Measurements from ENCODE around the gene MYO7B. TPM values are rescaled to one million over a fixed set of nuclear protein-coding genes. Genes with fewer than 3 reads are reported as not detected.

The MYO7B gene
- total and polyA plus RNA-seq, 9 of the 15 experiments (the other 6 are each of a cell fraction or from before 2014, with no cell fraction given) = 0.08 TPM; not detected in 8

GRCh38 chr2:127581516-127582490, 46.3 kb downstream of the MYO7B start:
- no peak for ATAC-seq
- Histone ChIP-seq H3K79me2 (ENCODE audit: control insufficient read depth, insufficient read depth, low read length) (no peaks in the 10 kb centered on the region), H3K4me2 (ENCODE audit: insufficient read depth, low read length) (no peak overlapping the region), H3K4me3 (no peak overlapping the region), H3K27me3 (ENCODE audit: control insufficient read depth in 2 of 2, insufficient read depth in 2 of 2, low read length in 2 of 2) (peaks cover 49 to 79% of the 10 kb centered on the region in 2 experiments), H4K20me1 (replicated peaks; ENCODE audit: control insufficient read depth, insufficient read depth, low read length) (peaks cover 3% of the 10 kb centered on the region), H3K9me1 (ENCODE audit: control insufficient read depth, insufficient read depth, low read length) (peaks cover 5% of the 10 kb centered on the region), H3K36me3 (ENCODE audit: control insufficient read depth, insufficient read depth, low read length) (no peaks in the 10 kb centered on the region), H3K9me3 (replicated peaks; ENCODE audit: control insufficient read depth, insufficient read depth, low read depth, low read length) (no peaks in the 10 kb centered on the region), H3K4me1 (replicated peaks in 1 of 2; ENCODE audit: control insufficient read depth in 2 of 2, insufficient read depth in 2 of 2, low read length in 2 of 2) (peaks cover 0 to 4% of the 10 kb centered on the region in 2 experiments; a peak in 1 of 5 replicates), H3K27ac (ENCODE audit: extremely low read depth, low read depth, low read length) (no peak overlapping the region), H2AFZ (ENCODE audit: low read depth, low read length) (no peak overlapping the region), H3K9ac (ENCODE audit: insufficient read depth in 1 of 2, low read depth in 2 of 2, low read length in 2 of 2) (no peak overlapping the region)
- no peak for FAIRE-seq
- DNase-seq (ENCODE audit: extremely low read depth in 1 of 4, low spot score in 3 of 4) = no peak
- TF ChIP-seq CLOCK (CRISPR knock-in tag; IDR thresholded peaks at IDR 0.05; ENCODE audit: borderline replicate concordance) = no peak
- TF ChIP-seq GTF2A2 (tag; IDR thresholded peaks at IDR 0.05) = no peak
- no peak for TF ChIP-seq THRAP3 (IDR thresholded peaks at IDR 0.05; ENCODE audit: borderline replicate concordance)
- no peak for TF ChIP-seq ZHX1 (conservative IDR thresholded peaks at IDR 0.05; ENCODE audit: low read length)
- no peak for TF ChIP-seq ZSCAN29 (IDR thresholded peaks at IDR 0.05)
- TF ChIP-seq ETV6 (IDR thresholded peaks at IDR 0.05; ENCODE audit: borderline replicate concordance in 1 of 2, low read depth in 2 of 2, low read length in 1 of 2) = no peak
- no peak for TF ChIP-seq ETV6 (CRISPR knock-in tag; IDR thresholded peaks at IDR 0.05; ENCODE audit: borderline replicate concordance)
- TF ChIP-seq PCBP2 (IDR thresholded peaks at IDR 0.05; ENCODE audit: low read depth, low read length, poor library complexity, severe bottlenecking) = no peak
- no peak for TF ChIP-seq ELF4 (CRISPR knock-in tag; IDR thresholded peaks at IDR 0.05)
- TF ChIP-seq TCF7L2 (IDR thresholded peaks at IDR 0.05; ENCODE audit: low read depth, low read length) = no peak
- no peak for TF ChIP-seq POLR2G (IDR thresholded peaks at IDR 0.05; ENCODE audit: low read depth, low read length)
- TF ChIP-seq ETS1 (conservative IDR thresholded peaks at IDR 0.05; ENCODE audit: control insufficient read depth, low read depth, low read length) = no peak
- TF ChIP-seq FOS (IDR thresholded peaks at IDR 0.05; ENCODE audit: extremely low read depth, insufficient read length) = no peak
- no peak for TF ChIP-seq MYNN (IDR thresholded peaks at IDR 0.05)
- TF ChIP-seq MYNN (CRISPR knock-in tag; IDR thresholded peaks at IDR 0.05) = no peak
- in situ Hi-C loops (cut with MboI) = no loop called here
- 4% methylated on average over 19 of the region's 21 CpGs for WGBS (ENCODE audit: insufficient coverage, low coverage, missing lambda C conversion rate)
- intact Hi-C loops (cut with micrococcal nuclease) = no loop called here
- BruUV-seq (replicated peaks) = no TSS peak
- CTCF ChIA-PET (ENCODE audit: low intra/inter-chr PET ratio) = no interaction called here
- POLR2A ChIA-PET = interaction anchor here (0.8 to 1.2 kb wide), 2 partner anchors 10 to 49 kb away, joined by 3 to 7 read pairs; no protein-coding TSS in a partner anchor

Data from K562 (cell line).